ENCODE measurements around the gene IFNAR1. TPM values are rescaled to one million over a fixed set of nuclear protein-coding genes. Genes with fewer than 3 reads are reported as not detected.
A peak's percentile ranks its signal among the peaks of the same experiment; 100 is the strongest.

Gene IFNAR1
- total RNA-seq, 1 donor from 2014 or later = 8.8 TPM

DNA sequence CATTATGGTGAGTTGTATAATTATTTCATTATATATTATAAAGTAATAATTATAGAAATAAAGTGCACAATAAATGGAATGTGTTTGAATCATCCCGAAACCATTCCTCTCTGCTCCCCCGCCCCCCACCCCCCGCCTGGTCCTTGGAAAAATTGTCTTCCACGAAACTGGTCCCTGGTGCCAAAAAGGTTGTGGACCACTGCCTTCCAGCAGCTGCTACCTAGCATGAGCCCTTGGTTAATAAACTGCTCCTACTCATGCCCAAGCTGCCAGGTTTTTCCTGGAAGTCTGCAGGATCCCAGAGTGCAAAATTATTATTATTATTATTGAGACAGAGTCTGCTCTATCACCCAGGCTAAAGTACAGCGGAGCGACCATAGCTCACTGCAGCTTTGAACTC is 71.7 kb downstream of the IFNAR1 start:
- H3K4me3 ChIP-seq (ENCODE audit: low read depth, low read length) = no peak overlapping the region
- TF ChIP-seq, protein P1, sequence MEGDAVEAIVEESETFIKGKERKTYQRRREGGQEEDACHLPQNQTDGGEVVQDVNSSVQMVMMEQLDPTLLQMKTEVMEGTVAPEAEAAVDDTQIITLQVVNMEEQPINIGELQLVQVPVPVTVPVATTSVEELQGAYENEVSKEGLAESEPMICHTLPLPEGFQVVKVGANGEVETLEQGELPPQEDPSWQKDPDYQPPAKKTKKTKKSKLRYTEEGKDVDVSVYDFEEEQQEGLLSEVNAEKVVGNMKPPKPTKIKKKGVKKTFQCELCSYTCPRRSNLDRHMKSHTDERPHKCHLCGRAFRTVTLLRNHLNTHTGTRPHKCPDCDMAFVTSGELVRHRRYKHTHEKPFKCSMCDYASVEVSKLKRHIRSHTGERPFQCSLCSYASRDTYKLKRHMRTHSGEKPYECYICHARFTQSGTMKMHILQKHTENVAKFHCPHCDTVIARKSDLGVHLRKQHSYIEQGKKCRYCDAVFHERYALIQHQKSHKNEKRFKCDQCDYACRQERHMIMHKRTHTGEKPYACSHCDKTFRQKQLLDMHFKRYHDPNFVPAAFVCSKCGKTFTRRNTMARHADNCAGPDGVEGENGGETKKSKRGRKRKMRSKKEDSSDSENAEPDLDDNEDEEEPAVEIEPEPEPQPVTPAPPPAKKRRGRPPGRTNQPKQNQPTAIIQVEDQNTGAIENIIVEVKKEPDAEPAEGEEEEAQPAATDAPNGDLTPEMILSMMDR (conservative IDR thresholded peaks at IDR 0.05; ENCODE audit: low read depth, low read length) = no peak

GRCh38 chr21:33396951-33397350 is 72.2 kb downstream of the IFNAR1 start:
- no peak overlapping the region for H3K4me3 ChIP-seq (ENCODE audit: low read depth, low read length)
- TF ChIP-seq, protein P1 (conservative IDR thresholded peaks at IDR 0.05; ENCODE audit: low read depth, low read length) = no peak
- no peak for DNase-seq (ENCODE audit: low read depth)

More for the DNA sequence above, 71.7 kb downstream of the IFNAR1 start:
- DNase-seq (ENCODE audit: low read depth) = no peak

DNA sequence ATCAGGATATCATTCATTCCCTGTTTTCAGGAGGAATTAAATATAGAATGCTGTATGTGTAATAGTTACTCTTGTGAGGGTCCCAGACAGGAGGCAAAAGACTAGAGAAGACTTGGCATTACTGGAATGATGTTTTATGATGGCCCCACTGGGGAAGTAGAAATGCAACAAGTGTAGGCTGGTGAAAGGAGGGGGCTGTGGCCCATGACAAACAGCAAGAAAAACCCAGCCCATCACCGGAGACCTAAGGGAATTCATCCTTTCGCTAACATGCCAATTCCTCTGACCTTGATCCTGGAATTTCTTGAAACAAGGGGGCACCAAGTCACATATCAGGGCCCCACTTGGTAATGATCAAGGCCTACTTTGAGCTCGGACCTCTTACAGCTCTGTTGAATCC is 72.9 kb downstream of the IFNAR1 start:
- no peak overlapping the region for H3K4me3 ChIP-seq (ENCODE audit: low read depth, low read length)
- no peak for DNase-seq (ENCODE audit: low read depth)
- TF ChIP-seq, protein P1 (conservative IDR thresholded peaks at IDR 0.05; ENCODE audit: low read depth, low read length) = no peak

- TF ChIP-seq, protein P1 (conservative IDR thresholded peaks at IDR 0.05; ENCODE audit: low read depth, low read length) = no peak
- no peak for DNase-seq (ENCODE audit: low read depth)
- no peak overlapping the region for H3K4me3 ChIP-seq (ENCODE audit: low read depth, low read length)
Observed at GRCh38 chr21:33398361-33398760, 73.6 kb downstream of the IFNAR1 start.

DNA sequence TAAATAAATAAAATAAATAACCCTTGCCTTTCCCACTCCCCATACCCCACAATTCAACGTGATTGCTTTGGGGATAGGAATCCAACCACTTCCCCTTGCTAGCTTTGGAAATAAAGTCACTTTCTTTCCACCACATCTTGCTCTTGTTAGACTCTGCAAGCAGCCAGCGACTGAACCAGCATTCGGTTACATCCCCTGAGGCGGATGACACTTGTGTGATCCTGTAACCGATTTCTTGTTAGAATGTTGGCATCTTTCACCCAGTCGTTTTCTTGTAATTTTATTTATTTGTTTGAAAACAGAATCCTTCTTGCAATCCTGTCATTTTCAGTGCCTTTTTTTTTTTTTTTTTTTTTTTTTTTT is 76.8 kb downstream of the IFNAR1 start:
- TF ChIP-seq, protein P1 (conservative IDR thresholded peaks at IDR 0.05; ENCODE audit: low read depth, low read length) = no peak
- no peak for DNase-seq (ENCODE audit: low read depth)
- H3K4me3 ChIP-seq (ENCODE audit: low read depth, low read length) = no peak overlapping the region

DNA sequence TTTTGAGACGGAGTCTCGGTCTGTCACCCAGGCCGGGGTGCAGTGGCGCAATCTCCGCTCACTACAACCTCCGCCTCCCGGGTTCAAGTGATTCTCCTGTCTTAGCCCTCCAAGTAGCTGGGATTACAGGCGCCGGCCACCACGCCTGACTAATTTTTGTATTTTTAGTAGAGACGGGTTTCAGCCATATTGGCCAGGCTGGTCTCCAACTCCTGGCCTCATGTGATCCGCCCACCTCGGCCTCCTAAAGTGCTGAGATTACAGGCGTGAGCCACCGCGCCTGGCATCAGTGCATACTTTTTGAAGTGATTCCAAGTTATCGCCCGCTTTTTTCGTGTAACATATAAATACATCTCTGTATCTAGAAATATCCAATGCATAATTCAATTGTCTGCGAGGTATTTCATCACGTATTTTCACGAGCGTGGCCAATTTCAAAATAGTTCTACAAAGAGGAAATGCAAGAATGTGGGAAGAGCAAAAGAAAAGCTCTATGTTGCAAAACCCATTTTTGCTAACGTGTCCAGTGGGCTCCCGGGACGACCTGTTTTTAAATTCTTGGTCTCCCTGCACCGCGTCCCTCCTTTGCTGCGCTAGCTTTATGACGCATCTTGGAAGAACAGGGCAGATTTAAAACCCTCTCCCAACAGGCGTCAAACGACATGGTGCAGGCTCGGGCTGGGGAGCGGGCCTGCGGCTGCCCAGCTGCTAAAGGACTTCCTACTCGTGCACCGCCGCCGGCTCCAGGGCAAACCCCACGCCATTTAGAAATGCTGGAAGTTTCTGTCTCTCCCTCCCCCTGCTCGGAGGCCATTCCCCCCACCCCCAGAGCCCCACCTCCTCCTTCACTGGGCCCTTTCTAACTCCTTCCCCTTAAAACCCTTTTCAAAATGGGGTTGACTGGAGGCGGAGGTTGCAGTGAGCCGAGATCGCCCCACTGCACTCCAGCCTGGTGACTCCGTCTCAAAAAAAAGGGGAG is 77.5 kb downstream of the IFNAR1 start:
- peak overlapping the region; percentile 82 for H3K4me3 ChIP-seq (ENCODE audit: low read depth, low read length)
- TF ChIP-seq, protein P1 (conservative IDR thresholded peaks at IDR 0.05; ENCODE audit: low read depth, low read length) = no peak
- DNase-seq (ENCODE audit: low read depth) = no peak

All from epithelial cell of proximal tubule (primary cell).